HepG2 (cell line): ENCODE results near the gene DNAAF1. TPM values are rescaled to one million over a fixed set of nuclear protein-coding genes. Genes with fewer than 3 reads are reported as not detected.

ENCODE experiments used
- DPF2 ChIP-seq: sonication (generic); formaldehyde crosslinking; IDR thresholded peaks from 2 replicates; pipeline ENCODE4 v1.4.0; 2020; ENCODE audit warnings: mild to moderate bottlenecking, low read depth, missing genetic modification reagents, borderline replicate concordance
- FOXJ3 ChIP-seq: sonication (generic); formaldehyde crosslinking; IDR thresholded peaks from 2 replicates; pipeline ENCODE4 v1.4.0; 2020; ENCODE audit warnings: missing genetic modification reagents, mild to moderate bottlenecking, borderline replicate concordance
- NFYB ChIP-seq: sonication (generic); formaldehyde crosslinking; IDR thresholded peaks from 2 replicates; pipeline ENCODE4 v1.4.0; 2020; ENCODE audit warnings: missing genetic modification reagents
- NR3C1 ChIP-seq: sonication (generic); formaldehyde crosslinking; IDR thresholded peaks from 2 replicates; pipeline ENCODE4 v1.4.0; 2020; ENCODE audit warnings: missing genetic modification reagents
- PAWR ChIP-seq: sonication (generic); formaldehyde crosslinking; IDR thresholded peaks from 2 replicates; pipeline ENCODE4 v1.4.0; 2020; ENCODE audit warnings: missing genetic modification reagents, mild to moderate bottlenecking, borderline replicate concordance
- ZNF749 ChIP-seq: sonication (generic); formaldehyde crosslinking; IDR thresholded peaks from 2 replicates; pipeline ENCODE4 v1.8.0; 2022; ENCODE audit warnings: mild to moderate bottlenecking, missing genetic modification reagents, moderate library complexity, borderline replicate concordance
- ZNF841 ChIP-seq: sonication (generic); formaldehyde crosslinking; IDR thresholded peaks from 2 replicates; pipeline ENCODE4 v1.8.1; 2023; ENCODE audit warnings: missing genetic modification reagents, borderline replicate concordance
- ZSCAN30 ChIP-seq: sonication (generic); formaldehyde crosslinking; IDR thresholded peaks from 2 replicates; pipeline ENCODE4 v1.5.0; 2020; ENCODE audit warnings: mild to moderate bottlenecking, missing genetic modification reagents
- polyA plus RNA-seq, 8 experiments: library from polyadenylated mRNA; depleted of rRNA in 3 of 8; stranded (reverse) in 7 of 8; unstranded in 1 of 8; fragments of >200 nt; fragmentation: Illumina TruSeq in 4 of 8; extraction: Trizol in 4 of 8; gene quantifications; 2 replicates each; pipeline versions ENCODE4 v1.2.1 to v1.2.3, GENCODE V29; 2011 to 2016; ENCODE audit warnings: low read depth in 4 of 8, missing spikeins in 1 of 8, mixed read lengths in 1 of 8; ENCODE audit not compliant: insufficient read depth in 1 of 8
- total RNA-seq, 5 experiments: library from RNA; depleted of rRNA; stranded (reverse); fragments of >200 nt; fragmentation: Illumina TruSeq; extraction: Trizol; gene quantifications; 2 replicates each; pipeline ENCODE4 v1.2.3, GENCODE V29; 2016; ENCODE audit warnings: low read depth in 1 of 5
- TF ChIP-seq, protein P1 (sequence below): fragments of 450-650 bp; IDR thresholded peaks from 2 replicates; pipeline ENCODE4 v1.6.1; 2017
- TF ChIP-seq, protein P2 (sequence below): sonication (generic); formaldehyde crosslinking; IDR thresholded peaks from 2 replicates; pipeline ENCODE4 v1.5.1; 2020; ENCODE audit warnings: missing genetic modification reagents, mild to moderate bottlenecking, borderline replicate concordance
- TF ChIP-seq, protein P3 (sequence below): sonication (generic); formaldehyde crosslinking; IDR thresholded peaks from 2 replicates; pipeline ENCODE4 v1.8.1; 2023; ENCODE audit warnings: missing genetic modification reagents, inconsistent platforms, borderline replicate concordance
- TF ChIP-seq, protein P4 (sequence below): sonication (generic); formaldehyde crosslinking; IDR thresholded peaks from one replicate; pipeline ENCODE4 v1.5.1; 2020; ENCODE audit warnings: mild to moderate bottlenecking, missing genetic modification reagents; ENCODE audit errors: not compliant biosample characterization
- TF ChIP-seq, protein P5 (sequence below): sonication (generic); formaldehyde crosslinking; conservative IDR thresholded peaks from 2 replicates; pipeline ENCODE4 v1.8.1; 2023; ENCODE audit warnings: missing genetic modification reagents
- TF ChIP-seq, protein P6 (sequence below): sonication (generic); formaldehyde crosslinking; conservative IDR thresholded peaks from 2 replicates; pipeline ENCODE4 v1.5.0; 2020; ENCODE audit warnings: missing genetic modification reagents

DNAAF1 gene
- total and polyA plus RNA-seq, 2 of the 13 experiments (the other 11 are each of a cell fraction or from before 2014, with no cell fraction given), result 0.04 TPM; not detected in 1

DNA sequence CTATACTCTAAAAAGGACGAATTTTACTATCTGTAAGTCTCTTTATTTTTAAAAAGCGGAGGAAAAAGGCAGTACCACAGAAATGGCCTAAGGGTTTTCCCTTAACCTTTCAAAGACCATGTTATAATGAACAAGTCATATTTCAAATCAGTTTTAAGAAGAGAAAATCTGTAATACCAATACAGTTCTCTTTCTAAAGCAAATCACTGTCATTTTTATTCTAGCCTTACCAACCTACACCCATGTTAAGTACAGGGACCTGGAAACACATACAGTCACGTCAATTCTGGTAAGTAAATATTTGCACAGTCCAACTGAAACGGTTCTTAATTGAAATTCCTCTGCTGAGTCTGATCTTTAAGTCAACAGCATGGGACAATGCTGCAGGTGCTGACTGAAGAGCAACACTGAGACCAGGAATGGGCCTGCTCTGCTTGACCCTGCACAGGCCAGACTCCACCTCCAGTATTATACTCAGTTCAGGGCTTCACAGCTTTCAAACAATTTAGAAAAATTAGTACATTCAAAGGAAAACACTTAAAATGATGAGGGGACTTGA is 48.6 kb upstream of the DNAAF1 start (continued):
- TF ChIP-seq DPF2 (CRISPR knock-in tag) (0 out of 2 replicates have a peak, but pooled peaks have one; percentile 61), ZNF841 (no peak), NFYB (CRISPR knock-in tag) (no peak), FOXJ3 (peak; percentile 71; the same call in 1 of the 2 replicates), ZNF749 (CRISPR knock-in tag) (no peak), ZSCAN30 (CRISPR knock-in tag) (no peak), NR3C1 (CRISPR knock-in tag) (no peak), PAWR (CRISPR knock-in tag) (no peak)
- TF ChIP-seq, protein P1, sequence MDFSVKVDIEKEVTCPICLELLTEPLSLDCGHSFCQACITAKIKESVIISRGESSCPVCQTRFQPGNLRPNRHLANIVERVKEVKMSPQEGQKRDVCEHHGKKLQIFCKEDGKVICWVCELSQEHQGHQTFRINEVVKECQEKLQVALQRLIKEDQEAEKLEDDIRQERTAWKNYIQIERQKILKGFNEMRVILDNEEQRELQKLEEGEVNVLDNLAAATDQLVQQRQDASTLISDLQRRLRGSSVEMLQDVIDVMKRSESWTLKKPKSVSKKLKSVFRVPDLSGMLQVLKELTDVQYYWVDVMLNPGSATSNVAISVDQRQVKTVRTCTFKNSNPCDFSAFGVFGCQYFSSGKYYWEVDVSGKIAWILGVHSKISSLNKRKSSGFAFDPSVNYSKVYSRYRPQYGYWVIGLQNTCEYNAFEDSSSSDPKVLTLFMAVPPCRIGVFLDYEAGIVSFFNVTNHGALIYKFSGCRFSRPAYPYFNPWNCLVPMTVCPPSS, result no peak
- TF ChIP-seq, protein P2, sequence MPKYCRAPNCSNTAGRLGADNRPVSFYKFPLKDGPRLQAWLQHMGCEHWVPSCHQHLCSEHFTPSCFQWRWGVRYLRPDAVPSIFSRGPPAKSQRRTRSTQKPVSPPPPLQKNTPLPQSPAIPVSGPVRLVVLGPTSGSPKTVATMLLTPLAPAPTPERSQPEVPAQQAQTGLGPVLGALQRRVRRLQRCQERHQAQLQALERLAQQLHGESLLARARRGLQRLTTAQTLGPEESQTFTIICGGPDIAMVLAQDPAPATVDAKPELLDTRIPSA (CRISPR knock-in tag), result no peak
- TF ChIP-seq, protein P3, sequence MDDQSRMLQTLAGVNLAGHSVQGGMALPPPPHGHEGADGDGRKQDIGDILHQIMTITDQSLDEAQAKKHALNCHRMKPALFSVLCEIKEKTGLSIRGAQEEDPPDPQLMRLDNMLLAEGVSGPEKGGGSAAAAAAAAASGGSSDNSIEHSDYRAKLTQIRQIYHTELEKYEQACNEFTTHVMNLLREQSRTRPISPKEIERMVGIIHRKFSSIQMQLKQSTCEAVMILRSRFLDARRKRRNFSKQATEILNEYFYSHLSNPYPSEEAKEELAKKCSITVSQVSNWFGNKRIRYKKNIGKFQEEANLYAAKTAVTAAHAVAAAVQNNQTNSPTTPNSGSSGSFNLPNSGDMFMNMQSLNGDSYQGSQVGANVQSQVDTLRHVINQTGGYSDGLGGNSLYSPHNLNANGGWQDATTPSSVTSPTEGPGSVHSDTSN, result no peak
- TF ChIP-seq, protein P4, sequence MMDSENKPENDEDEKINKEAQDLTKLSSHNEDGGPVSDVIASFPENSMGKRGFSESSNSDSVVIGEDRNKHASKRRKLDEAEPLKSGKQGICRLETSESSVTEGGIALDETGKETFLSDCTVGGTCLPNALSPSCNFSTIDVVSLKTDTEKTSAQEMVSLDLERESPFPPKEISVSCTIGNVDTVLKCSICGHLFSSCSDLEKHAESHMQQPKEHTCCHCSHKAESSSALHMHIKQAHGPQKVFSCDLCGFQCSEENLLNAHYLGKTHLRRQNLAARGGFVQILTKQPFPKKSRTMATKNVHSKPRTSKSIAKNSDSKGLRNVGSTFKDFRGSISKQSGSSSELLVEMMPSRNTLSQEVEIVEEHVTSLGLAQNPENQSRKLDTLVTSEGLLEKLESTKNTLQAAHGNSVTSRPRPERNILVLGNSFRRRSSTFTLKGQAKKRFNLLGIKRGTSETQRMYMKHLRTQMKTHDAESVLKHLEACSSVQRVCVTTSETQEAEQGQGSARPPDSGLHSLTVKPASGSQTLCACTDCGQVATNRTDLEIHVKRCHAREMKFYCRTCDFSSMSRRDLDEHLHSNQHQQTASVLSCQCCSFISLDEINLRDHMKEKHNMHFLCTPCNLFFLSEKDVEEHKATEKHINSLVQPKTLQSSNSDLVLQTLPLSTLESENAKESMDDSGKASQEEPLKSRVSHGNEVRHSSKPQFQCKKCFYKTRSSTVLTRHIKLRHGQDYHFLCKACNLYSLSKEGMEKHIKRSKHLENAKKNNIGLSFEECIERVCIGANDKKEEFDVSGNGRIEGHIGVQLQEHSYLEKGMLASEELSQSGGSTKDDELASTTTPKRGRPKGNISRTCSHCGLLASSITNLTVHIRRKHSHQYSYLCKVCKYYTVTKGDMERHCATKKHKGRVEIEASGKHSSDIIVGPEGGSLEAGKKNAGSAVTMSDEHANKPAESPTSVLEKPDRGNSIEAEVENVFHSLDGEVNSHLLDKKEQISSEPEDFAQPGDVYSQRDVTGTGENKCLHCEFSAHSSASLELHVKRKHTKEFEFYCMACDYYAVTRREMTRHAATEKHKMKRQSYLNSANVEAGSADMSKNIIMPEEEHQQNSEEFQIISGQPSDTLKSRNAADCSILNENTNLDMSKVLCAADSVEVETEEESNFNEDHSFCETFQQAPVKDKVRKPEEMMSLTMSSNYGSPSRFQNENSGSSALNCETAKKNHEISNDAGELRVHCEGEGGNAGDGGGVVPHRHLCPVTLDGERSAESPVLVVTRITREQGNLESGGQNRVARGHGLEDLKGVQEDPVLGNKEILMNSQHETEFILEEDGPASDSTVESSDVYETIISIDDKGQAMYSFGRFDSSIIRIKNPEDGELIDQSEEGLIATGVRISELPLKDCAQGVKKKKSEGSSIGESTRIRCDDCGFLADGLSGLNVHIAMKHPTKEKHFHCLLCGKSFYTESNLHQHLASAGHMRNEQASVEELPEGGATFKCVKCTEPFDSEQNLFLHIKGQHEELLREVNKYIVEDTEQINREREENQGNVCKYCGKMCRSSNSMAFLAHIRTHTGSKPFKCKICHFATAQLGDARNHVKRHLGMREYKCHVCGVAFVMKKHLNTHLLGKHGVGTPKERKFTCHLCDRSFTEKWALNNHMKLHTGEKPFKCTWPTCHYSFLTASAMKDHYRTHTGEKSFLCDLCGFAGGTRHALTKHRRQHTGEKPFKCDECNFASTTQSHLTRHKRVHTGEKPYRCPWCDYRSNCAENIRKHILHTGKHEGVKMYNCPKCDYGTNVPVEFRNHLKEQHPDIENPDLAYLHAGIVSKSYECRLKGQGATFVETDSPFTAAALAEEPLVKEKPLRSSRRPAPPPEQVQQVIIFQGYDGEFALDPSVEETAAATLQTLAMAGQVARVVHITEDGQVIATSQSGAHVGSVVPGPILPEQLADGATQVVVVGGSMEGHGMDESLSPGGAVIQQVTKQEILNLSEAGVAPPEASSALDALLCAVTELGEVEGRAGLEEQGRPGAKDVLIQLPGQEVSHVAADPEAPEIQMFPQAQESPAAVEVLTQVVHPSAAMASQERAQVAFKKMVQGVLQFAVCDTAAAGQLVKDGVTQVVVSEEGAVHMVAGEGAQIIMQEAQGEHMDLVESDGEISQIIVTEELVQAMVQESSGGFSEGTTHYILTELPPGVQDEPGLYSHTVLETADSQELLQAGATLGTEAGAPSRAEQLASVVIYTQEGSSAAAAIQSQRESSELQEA (CRISPR knock-in tag), result no peak
- TF ChIP-seq, protein P5, sequence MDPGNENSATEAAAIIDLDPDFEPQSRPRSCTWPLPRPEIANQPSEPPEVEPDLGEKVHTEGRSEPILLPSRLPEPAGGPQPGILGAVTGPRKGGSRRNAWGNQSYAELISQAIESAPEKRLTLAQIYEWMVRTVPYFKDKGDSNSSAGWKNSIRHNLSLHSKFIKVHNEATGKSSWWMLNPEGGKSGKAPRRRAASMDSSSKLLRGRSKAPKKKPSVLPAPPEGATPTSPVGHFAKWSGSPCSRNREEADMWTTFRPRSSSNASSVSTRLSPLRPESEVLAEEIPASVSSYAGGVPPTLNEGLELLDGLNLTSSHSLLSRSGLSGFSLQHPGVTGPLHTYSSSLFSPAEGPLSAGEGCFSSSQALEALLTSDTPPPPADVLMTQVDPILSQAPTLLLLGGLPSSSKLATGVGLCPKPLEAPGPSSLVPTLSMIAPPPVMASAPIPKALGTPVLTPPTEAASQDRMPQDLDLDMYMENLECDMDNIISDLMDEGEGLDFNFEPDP (CRISPR knock-in tag), result no peak
- TF ChIP-seq, protein P6, sequence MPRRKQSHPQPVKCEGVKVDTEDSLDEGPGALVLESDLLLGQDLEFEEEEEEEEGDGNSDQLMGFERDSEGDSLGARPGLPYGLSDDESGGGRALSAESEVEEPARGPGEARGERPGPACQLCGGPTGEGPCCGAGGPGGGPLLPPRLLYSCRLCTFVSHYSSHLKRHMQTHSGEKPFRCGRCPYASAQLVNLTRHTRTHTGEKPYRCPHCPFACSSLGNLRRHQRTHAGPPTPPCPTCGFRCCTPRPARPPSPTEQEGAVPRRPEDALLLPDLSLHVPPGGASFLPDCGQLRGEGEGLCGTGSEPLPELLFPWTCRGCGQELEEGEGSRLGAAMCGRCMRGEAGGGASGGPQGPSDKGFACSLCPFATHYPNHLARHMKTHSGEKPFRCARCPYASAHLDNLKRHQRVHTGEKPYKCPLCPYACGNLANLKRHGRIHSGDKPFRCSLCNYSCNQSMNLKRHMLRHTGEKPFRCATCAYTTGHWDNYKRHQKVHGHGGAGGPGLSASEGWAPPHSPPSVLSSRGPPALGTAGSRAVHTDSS (CRISPR knock-in tag), result no peak
